PC-9 (cell line): ENCODE results near the gene SMARCD1.

ENCODE experiments used
- EZH2 ChIP-seq: fragments of 200-600 bp; sonication (generic); IDR thresholded peaks from 2 replicates; pipeline ENCODE4 v1.8.0; 2017; ENCODE audit warnings: antibody characterized with exemption, low read depth
- TF ChIP-seq, protein P1 (sequence below): fragments of 200-600 bp; sonication (generic); conservative IDR thresholded peaks from 2 replicates; pipeline ENCODE4 v1.6.1; 2017; ENCODE audit warnings: mixed run types, antibody characterized with exemption, mild to moderate bottlenecking, moderate library complexity

DNA sequence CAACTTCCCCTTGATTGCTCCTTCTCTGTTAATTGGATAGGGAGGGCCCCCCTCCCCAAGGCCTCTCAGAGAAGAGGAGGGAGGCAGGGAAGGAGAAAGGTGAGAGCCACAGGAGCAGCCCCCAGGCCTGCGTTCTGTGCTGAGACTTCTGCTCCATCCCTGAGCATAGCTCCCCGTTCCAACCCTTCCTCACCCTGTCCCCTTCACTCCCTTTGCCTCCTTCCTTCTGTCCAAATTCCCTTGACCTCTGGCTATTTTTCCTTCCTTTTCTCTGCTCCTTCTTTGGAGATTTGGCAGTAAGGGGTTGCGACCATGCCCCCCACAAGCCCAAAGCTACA lies 28.5 kb upstream of the SMARCD1 start:
- no peak for TF ChIP-seq EZH2
- TF ChIP-seq, protein P1, sequence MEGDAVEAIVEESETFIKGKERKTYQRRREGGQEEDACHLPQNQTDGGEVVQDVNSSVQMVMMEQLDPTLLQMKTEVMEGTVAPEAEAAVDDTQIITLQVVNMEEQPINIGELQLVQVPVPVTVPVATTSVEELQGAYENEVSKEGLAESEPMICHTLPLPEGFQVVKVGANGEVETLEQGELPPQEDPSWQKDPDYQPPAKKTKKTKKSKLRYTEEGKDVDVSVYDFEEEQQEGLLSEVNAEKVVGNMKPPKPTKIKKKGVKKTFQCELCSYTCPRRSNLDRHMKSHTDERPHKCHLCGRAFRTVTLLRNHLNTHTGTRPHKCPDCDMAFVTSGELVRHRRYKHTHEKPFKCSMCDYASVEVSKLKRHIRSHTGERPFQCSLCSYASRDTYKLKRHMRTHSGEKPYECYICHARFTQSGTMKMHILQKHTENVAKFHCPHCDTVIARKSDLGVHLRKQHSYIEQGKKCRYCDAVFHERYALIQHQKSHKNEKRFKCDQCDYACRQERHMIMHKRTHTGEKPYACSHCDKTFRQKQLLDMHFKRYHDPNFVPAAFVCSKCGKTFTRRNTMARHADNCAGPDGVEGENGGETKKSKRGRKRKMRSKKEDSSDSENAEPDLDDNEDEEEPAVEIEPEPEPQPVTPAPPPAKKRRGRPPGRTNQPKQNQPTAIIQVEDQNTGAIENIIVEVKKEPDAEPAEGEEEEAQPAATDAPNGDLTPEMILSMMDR, result no peak
